ENCODE results near the gene ULK4.

- TF ChIP-seq POLR2A (IDR thresholded peaks at IDR 0.05) (no peak), CTCF (IDR thresholded peaks at IDR 0.05 in 8 of 11, conservative IDR thresholded peaks at IDR 0.05 in 3 of 11) (no peak), POLR2AphosphoS5 (IDR thresholded peaks at IDR 0.05) (no peak)
These were observed 748.3 kb downstream of the ULK4 start for GRCh38 chr3:41213588-41213987.

Measured in spleen (tissue), 7 donors.